ENCODE measurements around the gene SPSB4. TPM values are rescaled to one million over a fixed set of nuclear protein-coding genes. Genes with fewer than 3 reads are reported as not detected.

The SPSB4 gene
- total and polyA plus RNA-seq, 2 experiments from 2014 or later: 57.0 to 82.2 TPM

DNA sequence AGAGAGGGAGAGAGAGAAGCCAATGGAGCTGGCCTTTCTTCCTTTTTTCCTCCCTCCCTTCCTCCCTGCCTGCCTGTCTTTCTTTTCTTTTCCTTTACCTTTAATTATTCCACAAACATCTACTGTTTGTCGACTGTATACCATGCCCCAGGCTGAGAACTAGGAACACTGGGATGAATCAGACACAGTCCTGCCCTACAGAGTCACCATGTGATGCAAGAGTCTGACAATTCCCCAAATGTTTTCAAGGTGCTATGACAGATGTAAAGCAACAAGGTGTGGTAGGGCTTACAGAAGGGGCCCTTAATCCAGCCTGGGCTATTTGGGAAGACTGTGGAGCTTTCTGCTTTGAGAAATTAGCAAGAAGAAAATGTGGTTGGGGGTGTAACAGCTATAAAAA lies 4.0 kb upstream of the SPSB4 start:
- H3K4me1 ChIP-seq (ENCODE audit: low read depth): no peaks in the 10 kb centered on the region
- no peak overlapping the region for H3K27ac ChIP-seq
- peaks cover 7% of the 10 kb centered on the region for H3K27me3 ChIP-seq
- no peak for DNase-seq (ENCODE audit: low read depth in 1 of 2, low spot score in 1 of 2)
- TF ChIP-seq, protein P1, sequence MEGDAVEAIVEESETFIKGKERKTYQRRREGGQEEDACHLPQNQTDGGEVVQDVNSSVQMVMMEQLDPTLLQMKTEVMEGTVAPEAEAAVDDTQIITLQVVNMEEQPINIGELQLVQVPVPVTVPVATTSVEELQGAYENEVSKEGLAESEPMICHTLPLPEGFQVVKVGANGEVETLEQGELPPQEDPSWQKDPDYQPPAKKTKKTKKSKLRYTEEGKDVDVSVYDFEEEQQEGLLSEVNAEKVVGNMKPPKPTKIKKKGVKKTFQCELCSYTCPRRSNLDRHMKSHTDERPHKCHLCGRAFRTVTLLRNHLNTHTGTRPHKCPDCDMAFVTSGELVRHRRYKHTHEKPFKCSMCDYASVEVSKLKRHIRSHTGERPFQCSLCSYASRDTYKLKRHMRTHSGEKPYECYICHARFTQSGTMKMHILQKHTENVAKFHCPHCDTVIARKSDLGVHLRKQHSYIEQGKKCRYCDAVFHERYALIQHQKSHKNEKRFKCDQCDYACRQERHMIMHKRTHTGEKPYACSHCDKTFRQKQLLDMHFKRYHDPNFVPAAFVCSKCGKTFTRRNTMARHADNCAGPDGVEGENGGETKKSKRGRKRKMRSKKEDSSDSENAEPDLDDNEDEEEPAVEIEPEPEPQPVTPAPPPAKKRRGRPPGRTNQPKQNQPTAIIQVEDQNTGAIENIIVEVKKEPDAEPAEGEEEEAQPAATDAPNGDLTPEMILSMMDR (IDR thresholded peaks at IDR 0.05; ENCODE audit: low read depth, low read length): no peak
- H3K4me3 ChIP-seq: no peak overlapping the region
- H3K9me3 ChIP-seq (ENCODE audit: low read depth): no peaks in the 10 kb centered on the region
- no peaks in the 10 kb centered on the region for H3K36me3 ChIP-seq

DNA sequence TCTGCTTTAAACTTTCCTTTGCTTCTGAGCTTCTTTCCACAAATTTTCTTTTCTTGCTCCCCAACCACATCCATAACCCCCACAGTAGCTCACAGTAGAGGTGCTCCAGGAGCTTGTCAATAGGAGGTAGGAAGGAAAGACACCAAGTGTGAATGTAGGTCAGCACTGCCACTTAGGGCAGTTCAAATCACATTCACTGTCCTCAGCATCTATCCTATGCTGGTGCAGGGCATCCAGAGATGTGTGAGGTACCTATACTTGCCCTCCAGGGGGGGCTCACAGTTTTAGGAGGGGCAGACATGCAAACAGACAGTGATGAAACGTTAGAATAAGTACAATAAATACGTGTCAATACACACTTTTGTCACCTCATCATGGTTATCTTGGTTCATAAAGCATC lies 1.5 kb upstream of the SPSB4 start:
- Histone ChIP-seq H3K4me3 (no peak overlapping the region), H3K4me1 (ENCODE audit: low read depth) (peaks cover 11% of the 10 kb centered on the region), H3K36me3 (no peaks in the 10 kb centered on the region), H3K9me3 (ENCODE audit: low read depth) (no peaks in the 10 kb centered on the region), H3K27ac (no peak overlapping the region), H3K27me3 (peaks cover 7% of the 10 kb centered on the region)
- no peak for DNase-seq (ENCODE audit: low read depth in 1 of 2, low spot score in 1 of 2)
- TF ChIP-seq, protein P1 (IDR thresholded peaks at IDR 0.05; ENCODE audit: low read depth, low read length): no peak

DNA sequence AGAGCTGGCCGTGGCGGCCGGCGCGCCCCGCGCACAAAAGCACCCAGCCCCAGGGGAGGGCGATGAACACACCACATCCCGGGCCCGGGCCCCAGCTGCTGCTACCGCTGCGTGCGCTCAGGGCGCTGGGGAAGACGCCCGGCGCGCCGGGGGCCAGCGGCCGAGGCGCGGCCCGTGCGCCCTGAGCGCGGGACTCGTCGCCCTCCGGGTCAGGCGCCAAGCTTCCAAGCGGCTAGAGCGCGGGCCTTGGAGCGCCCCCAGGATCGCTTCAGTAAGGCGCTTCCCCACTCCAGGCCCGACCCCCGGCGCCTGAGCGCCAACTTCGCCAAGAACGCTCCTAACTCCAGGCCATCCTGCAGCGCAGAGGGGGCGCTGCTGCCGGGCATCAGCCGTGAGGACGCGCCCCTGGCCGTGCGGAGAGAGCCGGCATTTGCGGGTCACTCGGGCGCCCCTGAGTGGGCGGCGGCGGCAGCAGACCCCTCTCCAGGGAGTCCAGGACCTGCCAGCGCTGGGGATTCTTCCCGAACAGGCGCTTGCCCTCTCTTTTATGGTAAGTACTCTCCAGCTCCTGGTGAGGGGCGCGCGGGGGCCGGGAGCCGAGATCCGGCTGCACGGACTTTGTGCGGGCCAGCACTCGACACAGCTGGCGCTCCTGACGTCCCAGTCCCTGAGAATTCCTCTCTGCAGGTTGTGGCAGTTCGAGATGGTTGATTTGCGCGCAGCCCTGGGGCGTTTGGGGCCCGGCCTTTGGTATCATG lies 475 bp downstream of the SPSB4 start:
- H3K9me3 ChIP-seq (ENCODE audit: low read depth): no peaks in the 10 kb centered on the region

DNA sequence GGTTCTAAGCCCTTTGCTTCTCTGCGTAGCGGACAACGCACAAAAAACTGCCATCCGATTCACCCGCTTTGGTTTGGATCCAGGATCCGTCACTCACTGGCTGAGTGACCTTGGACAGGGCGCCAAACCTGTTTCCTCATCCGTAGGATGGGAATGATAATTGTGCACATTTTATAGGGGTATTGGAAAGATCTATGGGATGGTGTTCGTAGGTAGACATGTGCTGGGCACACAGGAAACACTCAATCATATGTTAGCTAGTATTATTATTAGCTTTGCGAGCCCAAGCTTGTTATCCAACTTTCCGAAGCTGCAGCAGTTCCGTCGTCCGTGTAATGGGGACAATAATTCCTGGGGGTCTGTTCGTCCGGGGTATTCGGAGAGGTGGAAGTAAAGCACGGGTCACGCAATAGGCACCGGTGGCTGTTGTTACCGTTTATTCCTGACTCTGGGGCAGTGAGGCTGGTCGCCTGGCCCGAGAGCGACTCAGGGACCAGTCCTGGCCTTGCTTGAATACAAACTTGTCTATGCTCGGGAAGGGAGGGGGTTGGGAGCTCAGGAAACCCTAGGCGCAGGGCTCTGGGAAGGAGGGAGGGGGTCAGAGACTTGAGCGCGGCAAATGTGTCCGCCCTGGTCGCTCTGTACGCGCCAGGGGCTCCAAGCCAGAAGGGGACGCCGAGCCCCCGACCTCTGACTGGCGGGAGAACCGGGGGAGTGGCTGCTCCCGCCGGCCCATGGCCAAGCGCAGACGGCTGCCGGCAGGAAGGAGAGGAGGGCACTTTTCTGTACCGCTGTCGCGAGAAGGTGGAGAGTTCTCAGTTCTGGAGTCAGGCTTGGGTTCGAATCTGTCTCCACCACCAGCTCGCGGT lies 1.3 kb downstream of the SPSB4 start:
- H3K4me1 ChIP-seq (ENCODE audit: low read depth): peaks cover 36% of the 10 kb centered on the region
- H3K36me3 ChIP-seq: no peaks in the 10 kb centered on the region
- peak overlapping the region; percentile 78 for H3K27ac ChIP-seq
- peaks cover 7% of the 10 kb centered on the region for H3K27me3 ChIP-seq
- DNase-seq (ENCODE audit: low read depth in 1 of 2, low spot score in 1 of 2): peak in 1 of 2 donors; percentile 89
- TF ChIP-seq, protein P1 (IDR thresholded peaks at IDR 0.05; ENCODE audit: low read depth, low read length): no peak
- H3K4me3 ChIP-seq: peak overlapping the region; percentile 86
- no peaks in the 10 kb centered on the region for H3K9me3 ChIP-seq (ENCODE audit: low read depth)

More for the DNA sequence above, 475 bp downstream of the SPSB4 start:
- H3K4me1 ChIP-seq (ENCODE audit: low read depth): peaks cover 28% of the 10 kb centered on the region
- peak overlapping the region; percentile 86 for H3K4me3 ChIP-seq
- H3K27ac ChIP-seq: peak overlapping the region; percentile 78
- H3K36me3 ChIP-seq: no peaks in the 10 kb centered on the region
- TF ChIP-seq, protein P1 (IDR thresholded peaks at IDR 0.05; ENCODE audit: low read depth, low read length): no peak
- DNase-seq (ENCODE audit: low read depth in 1 of 2, low spot score in 1 of 2): peak; percentile 32 to 80
- H3K27me3 ChIP-seq: peaks cover 7% of the 10 kb centered on the region

DNA sequence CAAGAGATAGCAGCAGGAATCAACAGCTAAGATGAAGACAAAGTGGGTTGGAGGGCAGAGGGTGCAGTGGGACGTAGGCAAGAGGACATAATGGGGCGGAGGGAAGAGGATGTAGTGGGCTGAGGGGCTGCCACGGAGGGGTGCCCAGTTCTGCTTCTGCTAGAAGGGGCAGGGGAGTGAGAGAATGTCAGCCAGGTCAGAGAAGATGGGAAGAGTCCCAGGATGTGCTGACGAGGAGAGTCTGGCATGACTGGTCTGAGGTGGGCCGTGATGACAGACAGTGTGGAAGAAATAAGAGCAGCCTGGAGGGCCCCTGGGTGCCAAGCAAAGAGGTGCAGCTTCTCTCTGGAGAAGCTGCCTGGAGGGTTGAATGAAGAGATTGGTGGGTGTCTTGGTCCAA lies 4.0 kb downstream of the SPSB4 start:
- DNase-seq (ENCODE audit: low read depth in 1 of 2, low spot score in 1 of 2): no peak
- TF ChIP-seq, protein P1 (IDR thresholded peaks at IDR 0.05; ENCODE audit: low read depth, low read length): no peak
- H3K36me3 ChIP-seq: no peaks in the 10 kb centered on the region
- peaks cover 44% of the 10 kb centered on the region for H3K4me1 ChIP-seq (ENCODE audit: low read depth)
- no peaks in the 10 kb centered on the region for H3K9me3 ChIP-seq (ENCODE audit: low read depth)
- H3K27ac ChIP-seq: peak overlapping the region; percentile 88
- no peaks in the 10 kb centered on the region for H3K27me3 ChIP-seq
- no peak overlapping the region for H3K4me3 ChIP-seq

All from cardiac muscle cell (in vitro differentiated cells and primary cell).